Gastroesophageal sphincter (tissue), 4 donors: Measurements from ENCODE around the gene FTCD. TPM values are rescaled to one million over a fixed set of nuclear protein-coding genes. Genes with fewer than 3 reads are reported as not detected.

Experiments used
- ATAC-seq: fragments of 150-250 bp; one replicate; pipeline ENCODE4 v1.9.1; 2016; ENCODE audit warnings: mild to moderate bottlenecking, moderate library complexity
- H3K27ac ChIP-seq, 4 donors: fragments of 200-600 bp; sonication (generic) in 3 of 4; 1 replicate in 3 of 4; 2 replicates in 1 of 4; pipeline ENCODE4 v1.5.1; 2016 to 2019
- H3K27me3 ChIP-seq: fragments of 200-600 bp; sonication (generic); one replicate; pipeline ENCODE4 v1.5.1; 2019
- H3K36me3 ChIP-seq, 2 donors: fragments of 200-600 bp; sonication (generic); one replicate each; pipeline ENCODE4 v1.5.1; 2019; ENCODE audit warnings: control low read depth in 1 of 2
- H3K4me1 ChIP-seq, 3 donors: fragments of 200-600 bp; sonication (generic); 1 replicate in 2 of 3; 2 replicates in 1 of 3; pipeline ENCODE4 v1.5.1; 2016 to 2019; ENCODE audit warnings: control low read depth in 2 of 3
- H3K4me3 ChIP-seq, 2 donors: fragments of 200-600 bp; sonication (generic); one replicate each; pipeline ENCODE4 v1.5.1; 2019; ENCODE audit warnings: mild to moderate bottlenecking in 1 of 2, moderate library complexity in 1 of 2
- H3K9me3 ChIP-seq, 3 donors: fragments of 200-600 bp; sonication (generic); one replicate each; pipeline ENCODE4 v1.5.1; 2017 to 2019; ENCODE audit warnings: control low read depth in 2 of 3
- CTCF ChIP-seq, 4 experiments: fragments of 200-600 bp in 2 of 4; fragments of 450-650 bp in 2 of 4; sonication (generic) in 1 of 4; IDR thresholded peaks; one replicate each; pipeline ENCODE4 v1.5.1; 2017 to 2019; ENCODE audit warnings: antibody characterized with exemption in 4 of 4, mild to moderate bottlenecking in 2 of 4, moderate library complexity in 2 of 4
- EP300 ChIP-seq: sonication (generic); formaldehyde crosslinking; IDR thresholded peaks from one replicate; pipeline ENCODE4 v1.6.1; 2017; ENCODE audit warnings: antibody characterized with exemption, mild to moderate bottlenecking
- POLR2A ChIP-seq, 2 donors: fragments of 450-650 bp; IDR thresholded peaks; one replicate each; pipeline ENCODE4 v1.6.1; 2017; ENCODE audit warnings: antibody characterized with exemption in 2 of 2, mild to moderate bottlenecking in 2 of 2, moderate library complexity in 1 of 2
- POLR2AphosphoS5 ChIP-seq: sonication (generic); formaldehyde crosslinking; IDR thresholded peaks from one replicate; pipeline ENCODE4 v1.6.1; 2017; ENCODE audit warnings: antibody characterized with exemption
- WGBS, 2 donors: methylation state at CpG; one replicate each; pipeline ENCODE4 v1.1.5; 2018; ENCODE audit warnings: low coverage in 1 of 2; 5-methylcytosine and 5-hydroxymethylcytosine counted together
- total RNA-seq, 4 donors: library from RNA; depleted of rRNA; stranded (reverse); fragments of >200 nt; gene quantifications; one replicate each; pipeline ENCODE4 v1.1.0, GENCODE V29; 2016

Gene FTCD
- total RNA-seq, 4 donors from 2014 or later: 0.31 to 1.5 TPM; not detected in 2

DNA sequence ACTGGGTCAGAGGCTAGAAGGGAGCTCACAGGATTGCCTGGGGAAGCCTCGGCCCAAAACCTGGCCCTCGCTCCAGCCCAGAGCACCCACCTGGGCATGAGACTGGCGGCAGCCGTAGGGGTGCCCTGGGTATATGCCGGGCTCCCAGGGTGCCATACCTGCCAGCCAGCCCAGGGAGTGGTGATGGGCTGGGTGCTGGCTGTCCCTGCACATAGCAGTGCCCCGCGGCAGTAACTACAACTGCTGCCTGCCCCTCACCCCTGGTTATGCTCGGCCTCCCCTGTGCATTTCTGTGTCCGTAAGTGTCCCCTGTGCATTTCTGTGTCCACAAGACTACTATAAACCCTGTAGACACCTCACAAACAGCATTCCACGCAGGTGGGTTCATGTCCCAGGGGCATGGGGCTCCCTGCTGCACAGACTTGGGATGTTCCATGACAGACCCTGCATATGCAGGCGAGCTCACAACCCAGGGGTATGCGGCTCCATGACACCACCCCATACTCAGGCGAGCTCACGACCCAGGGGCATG lies 34.6 kb upstream of the FTCD start:
- Histone ChIP-seq H3K27me3 (no peaks in the 10 kb centered on the region), H3K27ac (peak overlapping the region in 3 of 4 donors; percentile 71 to 79 (median 77)), H3K4me1 (peaks cover 0 to 42% (median 6%) of the 10 kb centered on the region in 3 donors), H3K4me3 (no peak overlapping the region), H3K36me3 (peaks cover 0 to 62% of the 10 kb centered on the region in 2 donors), H3K9me3 (no peaks in the 10 kb centered on the region)
- TF ChIP-seq POLR2A (IDR thresholded peaks at IDR 0.05) (no peak), EP300 (no peak), POLR2AphosphoS5 (no peak), CTCF (IDR thresholded peaks at IDR 0.05) (no peak)
- 97% methylated on average over 5 of the region's 14 CpGs; no CpG with 5 or more reads in 1 of the 2 donors for WGBS, 2 donors
- no peak for ATAC-seq

GRCh38 chr21:46189213-46189958 lies 34.0 kb upstream of the FTCD start:
- H3K27ac ChIP-seq: peak overlapping the region; percentile 31 to 79 (median 74)
- peaks cover 6% of the 10 kb centered on the region for H3K27me3 ChIP-seq
- no peak for TF ChIP-seq CTCF (IDR thresholded peaks at IDR 0.05)
- no peak for TF ChIP-seq EP300
- no peak for TF ChIP-seq POLR2AphosphoS5
- no peak for TF ChIP-seq POLR2A (IDR thresholded peaks at IDR 0.05)
- peaks cover 0 to 42% (median 6%) of the 10 kb centered on the region in 3 donors for H3K4me1 ChIP-seq
- no peak for ATAC-seq
- H3K36me3 ChIP-seq: peaks cover 0 to 56% of the 10 kb centered on the region in 2 donors
- no peak overlapping the region for H3K4me3 ChIP-seq
- 59 to 60% methylated on average over 2 to 6 of the region's 9 CpGs for WGBS, 2 donors
- H3K9me3 ChIP-seq: no peaks in the 10 kb centered on the region

GRCh38 chr21:46188226-46189212 lies 33.1 kb upstream of the FTCD start:
- peaks cover 0 to 47% of the 10 kb centered on the region in 2 donors for H3K36me3 ChIP-seq
- peak; percentile 70 for ATAC-seq
- peaks cover 0 to 42% (median 6%) of the 10 kb centered on the region in 3 donors for H3K4me1 ChIP-seq
- H3K9me3 ChIP-seq: no peaks in the 10 kb centered on the region
- no peak for TF ChIP-seq POLR2A (IDR thresholded peaks at IDR 0.05)
- TF ChIP-seq EP300: no peak
- TF ChIP-seq POLR2AphosphoS5: peak; percentile 13
- TF ChIP-seq CTCF (IDR thresholded peaks at IDR 0.05): no peak
- H3K27me3 ChIP-seq: peaks cover 8% of the 10 kb centered on the region
- WGBS, 2 donors: 46 to 49% methylated on average over 12 to 17 of the region's 17 CpGs
- H3K27ac ChIP-seq: peak overlapping the region; percentile 31 to 79 (median 74)
- H3K4me3 ChIP-seq: no peak overlapping the region

DNA sequence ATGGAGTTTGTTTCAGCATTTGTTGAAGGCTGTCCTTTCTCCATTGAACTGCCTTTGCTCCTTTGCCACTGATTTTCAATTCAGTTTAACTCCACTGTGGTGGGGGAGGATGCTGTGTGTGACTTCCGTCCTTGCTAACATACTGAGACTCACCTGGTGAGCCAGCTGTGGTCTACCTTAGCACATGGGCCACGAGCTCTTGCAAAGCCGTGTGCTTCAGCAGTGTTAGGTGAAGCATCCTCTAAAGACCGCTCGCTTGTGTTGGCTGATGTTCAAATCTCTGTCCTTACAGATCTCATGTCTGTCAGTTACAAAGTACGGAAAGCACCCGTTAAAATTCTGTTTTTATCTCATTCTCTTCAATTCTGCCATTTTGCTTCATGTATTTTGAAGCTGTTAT lies 32.4 kb upstream of the FTCD start:
- peaks cover 12% of the 10 kb centered on the region for H3K27me3 ChIP-seq
- H3K27ac ChIP-seq: peak overlapping the region in 3 of 4 donors; percentile 9 to 79 (median 25)
- ATAC-seq: no peak
- H3K4me1 ChIP-seq: peaks cover 0 to 42% (median 6%) of the 10 kb centered on the region in 3 donors
- WGBS, 2 donors: 77 to 88% methylated on average over 4 to 7 of the region's 7 CpGs
- H3K9me3 ChIP-seq: no peaks in the 10 kb centered on the region
- H3K36me3 ChIP-seq: peaks cover 0 to 40% of the 10 kb centered on the region in 2 donors
- TF ChIP-seq CTCF (IDR thresholded peaks at IDR 0.05) (no peak), POLR2A (IDR thresholded peaks at IDR 0.05) (no peak), EP300 (no peak)
- H3K4me3 ChIP-seq: no peak overlapping the region
